NK-92 treated with Interleukin-12 subunit alpha and Interleukin-12 subunit beta, amount 100 ng/mL, for 24 hours (cell line): ENCODE measurements around the gene RTCA.
"Not testable (repeated sequence)": the region's sequence is repeated elsewhere in the genome, so short reads cannot be mapped to it uniquely, and the experiment has no call there.

ENCODE experiments used
- DNase-seq: peaks from one replicate; lab custom pipeline; 2025; lab: John Stamatoyannopoulos, UW

Gene RTCA

DNA sequence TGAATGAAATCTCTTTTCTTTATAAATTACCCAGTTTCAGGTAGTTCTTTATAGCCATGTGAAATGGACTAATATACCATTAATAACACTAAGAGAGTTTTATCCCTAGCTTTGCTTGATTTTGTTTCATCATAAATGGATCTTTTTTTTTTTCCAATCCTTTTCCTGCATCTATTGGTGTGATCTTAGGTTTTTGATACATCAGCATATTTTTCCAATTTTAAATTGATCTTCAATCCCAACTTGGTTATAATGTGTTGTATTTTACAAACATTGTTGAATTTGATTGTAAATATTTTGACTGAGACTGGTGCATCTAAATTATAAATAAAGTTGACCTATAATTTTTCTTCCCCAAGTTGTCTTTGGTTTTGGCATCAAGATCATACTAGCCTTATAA lies 4.3 kb upstream of the RTCA start:
- DNase-seq: no peak

DNA sequence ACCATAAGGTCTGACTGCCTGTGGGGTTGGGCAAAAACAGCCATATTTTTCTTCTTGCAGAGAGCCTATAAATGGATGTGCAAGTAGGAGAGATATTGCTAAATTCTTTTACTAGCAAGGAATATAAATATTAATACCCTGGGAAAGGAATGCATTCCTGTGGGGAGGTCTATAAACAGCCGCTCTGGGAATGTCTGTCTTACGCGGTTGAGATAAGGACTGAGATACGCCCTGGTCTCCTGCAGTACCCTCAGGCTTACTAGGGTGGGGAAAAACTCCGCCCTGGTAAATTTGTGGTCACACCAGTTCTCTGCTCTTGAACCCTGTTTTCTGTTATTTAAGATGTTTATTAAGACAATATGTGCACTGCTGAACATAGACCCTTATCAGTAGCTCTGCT lies 1.9 kb upstream of the RTCA start:
- DNase-seq: not testable (repeated sequence)

GRCh38 chr1:100265562-100265930 lies 470 bp upstream of the RTCA start:
- no peak for DNase-seq

DNA sequence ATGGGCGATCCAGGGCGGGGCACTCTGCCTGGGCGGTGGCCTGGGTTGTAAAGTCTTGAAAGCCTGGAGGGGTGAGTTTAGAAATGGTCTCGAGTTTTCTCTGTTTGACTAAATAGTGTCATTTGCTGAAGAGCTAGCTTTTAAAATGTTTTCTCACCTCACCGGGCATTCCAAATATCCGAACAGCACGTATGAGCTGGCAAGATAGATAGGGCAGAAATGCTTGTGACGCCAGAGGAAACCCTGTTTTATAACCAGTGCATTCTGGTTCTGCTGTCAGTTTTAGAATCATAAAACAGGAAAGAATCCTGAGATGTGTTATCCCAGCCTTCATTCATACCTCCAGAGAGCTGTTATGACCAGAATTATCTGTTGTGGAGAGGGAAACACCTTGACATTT lies 725 bp downstream of the RTCA start:
- DNase-seq: no peak

DNA sequence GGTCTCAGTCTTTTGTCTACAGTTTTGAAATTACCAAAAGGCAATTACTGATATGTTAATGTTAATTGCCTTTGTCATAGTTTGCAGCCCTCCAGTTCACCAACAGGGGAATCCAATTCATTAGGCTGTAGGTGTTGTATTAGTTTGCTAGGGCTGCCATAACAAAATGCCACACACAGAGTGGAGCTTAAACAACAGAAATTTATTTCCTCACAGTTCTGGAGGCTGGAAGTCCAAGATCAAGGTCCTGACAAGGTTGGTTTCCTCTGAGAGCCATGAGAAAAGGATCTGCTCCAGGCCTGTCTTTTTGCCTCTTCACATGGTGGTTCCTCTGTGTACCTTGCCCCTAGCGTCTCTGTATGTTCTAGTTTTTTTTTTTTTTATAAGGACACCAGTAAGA lies 1.3 kb downstream of the RTCA start:
- no peak for DNase-seq

GRCh38 chr1:100268202-100268601 lies 2.2 kb downstream of the RTCA start:
- no peak for DNase-seq

DNA sequence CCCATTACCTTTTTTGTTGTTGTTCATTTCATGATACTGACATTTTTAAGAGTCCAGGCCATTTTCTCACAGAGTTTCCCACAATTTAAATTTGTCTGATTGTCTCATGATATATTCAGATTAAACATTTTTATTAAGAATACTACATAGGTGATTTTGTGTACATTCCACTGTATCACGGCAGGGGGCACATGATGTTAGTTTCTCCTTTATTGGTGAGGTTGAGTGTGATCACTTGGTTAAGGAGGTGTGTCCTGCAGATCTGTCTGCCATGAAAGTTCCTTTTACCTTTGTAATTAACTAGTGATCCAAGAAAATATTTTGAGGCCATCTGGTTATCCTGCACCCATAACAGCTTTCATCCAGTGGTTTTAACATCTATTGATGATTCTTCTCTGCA lies 11.8 kb downstream of the RTCA start:
- DNase-seq: no peak

DNA sequence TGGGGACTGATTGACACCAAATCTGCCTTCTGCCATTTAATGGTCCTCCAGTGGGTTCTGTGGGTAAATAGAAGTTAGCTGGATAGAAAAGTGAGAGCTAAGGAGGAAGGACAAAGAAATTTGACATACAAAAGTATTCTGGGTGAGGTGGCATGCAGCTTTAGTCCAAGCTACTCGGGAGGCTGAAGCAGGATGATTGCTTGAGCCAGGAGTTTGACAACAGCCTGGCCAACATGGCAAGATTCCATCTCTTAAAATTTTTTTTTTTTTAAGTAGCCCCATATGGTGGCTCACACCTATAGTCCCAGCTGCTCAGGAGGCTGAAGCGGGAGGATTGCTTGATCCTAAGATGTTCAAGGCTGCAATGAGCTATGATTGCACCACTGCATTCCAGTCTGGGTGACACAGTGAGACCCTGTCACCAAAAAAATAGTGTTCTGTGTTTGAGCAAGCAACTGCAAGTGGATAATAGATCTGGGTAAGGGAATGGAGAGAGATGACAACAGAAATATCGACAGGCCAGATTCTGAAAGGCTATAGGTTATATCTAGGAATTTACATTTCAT lies 13.4 kb downstream of the RTCA start:
- no peak for DNase-seq

DNA sequence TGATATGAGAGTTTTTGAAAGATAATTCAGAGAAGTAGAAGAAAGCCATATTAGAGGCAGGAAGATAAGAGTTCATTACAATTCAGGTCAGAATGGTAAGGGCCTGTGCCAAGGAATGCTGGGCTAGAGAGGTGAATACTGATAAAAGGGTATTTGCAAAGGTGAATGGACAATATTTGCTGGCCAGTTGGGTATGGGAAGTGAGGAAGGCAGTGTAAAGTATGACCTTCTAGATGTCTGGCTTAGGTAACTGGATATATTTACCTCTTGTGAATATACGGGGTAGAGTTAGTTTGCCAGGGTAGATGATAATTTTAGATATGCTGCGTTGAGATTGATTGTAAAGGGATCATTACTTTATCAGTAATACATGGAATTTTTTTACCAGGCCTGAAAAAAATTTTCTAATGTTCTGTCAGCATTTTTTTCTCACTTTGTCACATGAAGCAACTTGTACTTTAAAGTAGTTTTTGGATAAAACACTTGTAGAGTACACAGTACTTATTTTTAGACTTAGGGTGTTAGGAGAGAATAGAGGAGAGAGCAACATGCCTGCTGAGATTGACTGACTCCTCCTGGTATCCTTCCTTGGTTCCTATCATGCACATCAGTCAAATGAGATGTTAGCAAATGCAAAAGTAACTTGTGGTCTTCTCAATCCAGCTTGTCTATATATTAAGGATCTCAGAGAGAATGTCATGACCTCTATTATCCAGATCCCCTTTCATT lies 14.1 kb downstream of the RTCA start:
- DNase-seq: no peak

DNA sequence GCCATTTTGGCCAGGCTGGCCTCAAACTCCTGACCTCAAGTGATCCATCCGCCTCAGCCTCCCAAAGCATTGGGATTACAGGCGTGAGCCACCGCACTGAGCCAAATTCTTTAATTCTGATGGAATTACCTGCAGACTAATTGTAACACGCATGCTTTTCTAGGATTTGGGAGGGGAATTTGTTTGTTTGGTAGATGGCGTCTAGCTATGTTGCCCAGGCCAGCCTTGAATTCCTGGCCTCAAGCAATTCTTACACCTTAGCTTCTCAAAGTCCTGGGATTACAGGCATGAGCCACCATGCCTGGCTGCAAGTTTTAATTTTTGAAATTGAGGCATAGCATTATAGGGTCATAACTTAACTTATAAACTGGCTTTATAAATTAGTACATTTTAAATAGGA lies 18.6 kb downstream of the RTCA start:
- DNase-seq: no peak

- no peak for DNase-seq
Observed at GRCh38 chr1:100287162-100287561, 21.1 kb downstream of the RTCA start.

DNA sequence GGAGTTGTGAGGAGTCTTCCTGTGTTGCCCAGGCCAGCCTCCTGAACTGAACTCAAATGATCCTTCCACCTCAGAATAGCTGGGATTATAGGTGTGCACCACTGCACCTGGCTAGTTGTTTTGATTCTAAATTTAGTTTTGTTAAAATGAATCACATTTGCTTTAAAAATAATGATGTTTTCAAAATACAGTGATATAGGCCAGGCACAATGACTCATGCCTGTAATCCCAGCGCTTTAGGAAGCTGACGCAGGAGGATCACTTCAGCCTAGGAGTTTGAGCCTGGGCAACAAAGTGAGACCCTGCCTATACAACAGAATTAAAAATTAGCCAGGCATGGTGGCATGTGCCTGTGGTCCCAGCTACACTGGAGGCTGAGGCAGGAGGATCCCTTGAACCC lies 24.3 kb downstream of the RTCA start:
- DNase-seq: no peak

GRCh38 chr1:100292711-100293110 lies 26.7 kb downstream of the RTCA start:
- no peak for DNase-seq

- DNase-seq: no peak
Observed at GRCh38 chr1:100296140-100296539, 30.1 kb downstream of the RTCA start.

- not testable (repeated sequence) for DNase-seq
Observed at GRCh38 chr1:100296997-100297396, 31.0 kb downstream of the RTCA start.

- DNase-seq: no peak
Observed at GRCh38 chr1:100298512-100298911, 32.5 kb downstream of the RTCA start.

DNA sequence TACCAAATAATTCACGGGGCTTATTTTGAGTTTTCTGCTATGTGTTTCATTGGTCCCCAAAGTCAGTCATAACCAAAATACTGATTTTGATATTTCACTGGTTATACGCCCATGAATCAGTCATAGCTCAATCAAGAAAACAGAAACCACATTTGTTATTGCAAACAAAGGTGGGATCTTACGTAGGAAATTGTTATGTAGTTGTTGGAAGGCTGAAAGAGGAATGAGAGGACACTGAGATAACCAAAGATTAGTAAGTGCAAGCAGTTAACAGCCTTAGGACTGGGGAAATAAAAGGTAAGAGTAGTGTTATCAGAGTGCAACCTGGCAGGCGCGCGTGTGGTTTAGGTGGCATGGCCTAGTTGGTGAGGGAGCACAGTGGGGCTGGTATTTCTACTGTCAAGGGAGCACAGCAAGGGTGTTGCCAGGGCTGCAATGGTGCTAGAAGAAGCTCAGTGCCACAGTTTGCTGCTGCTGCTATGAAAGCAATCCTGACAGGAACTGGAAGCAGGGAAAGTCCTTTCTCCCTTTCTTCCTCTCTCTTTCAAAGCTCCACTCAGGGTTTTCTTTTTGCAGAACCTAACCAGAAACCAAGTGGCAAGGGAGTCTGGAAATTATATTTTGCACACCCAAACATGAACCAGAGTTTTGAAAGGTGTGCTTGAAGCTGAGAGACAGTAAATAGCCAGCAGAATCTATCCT lies 33.7 kb downstream of the RTCA start:
- no peak for DNase-seq

DNA sequence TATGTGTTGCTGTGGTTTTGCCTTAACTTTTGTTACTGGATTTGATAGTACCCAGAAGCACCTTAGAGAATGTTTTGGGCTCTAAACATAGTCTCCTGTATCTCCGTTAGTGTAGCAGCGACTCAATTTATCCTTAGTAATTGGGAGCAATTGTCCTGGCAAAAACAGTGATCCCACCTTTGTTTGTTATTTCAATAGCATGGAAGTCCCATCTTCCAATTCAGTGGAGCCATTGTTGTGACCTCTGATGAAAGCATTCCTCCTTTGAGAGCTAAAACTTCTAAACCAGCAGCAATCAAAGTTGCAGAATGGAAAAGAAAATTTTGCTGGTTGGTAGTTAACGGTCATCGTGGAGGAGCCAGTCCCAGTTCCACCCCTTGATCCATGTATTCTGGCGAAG lies 34.7 kb downstream of the RTCA start:
- DNase-seq: no peak

GRCh38 chr1:100302739-100303138 lies 36.7 kb downstream of the RTCA start:
- no peak for DNase-seq

DNA sequence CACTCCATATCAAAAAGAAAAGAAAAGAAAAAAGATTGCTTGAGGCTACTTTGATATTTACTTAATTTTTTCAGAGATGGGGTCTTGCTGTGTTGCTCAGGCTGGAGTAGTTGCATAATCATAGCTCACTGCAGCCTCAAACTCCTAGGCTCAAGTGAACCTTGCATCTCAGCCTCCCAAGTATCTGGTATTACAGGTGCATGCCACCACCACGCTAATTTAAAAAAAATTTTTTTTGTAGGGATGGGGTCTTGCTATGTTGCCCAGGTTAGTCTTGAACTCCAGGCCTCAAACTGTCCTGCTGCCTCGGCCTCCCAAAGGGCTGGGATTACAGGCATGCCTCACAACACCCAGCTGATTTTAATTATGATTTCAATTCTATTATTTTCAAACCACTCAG lies 38.2 kb downstream of the RTCA start:
- DNase-seq: no peak

DNA sequence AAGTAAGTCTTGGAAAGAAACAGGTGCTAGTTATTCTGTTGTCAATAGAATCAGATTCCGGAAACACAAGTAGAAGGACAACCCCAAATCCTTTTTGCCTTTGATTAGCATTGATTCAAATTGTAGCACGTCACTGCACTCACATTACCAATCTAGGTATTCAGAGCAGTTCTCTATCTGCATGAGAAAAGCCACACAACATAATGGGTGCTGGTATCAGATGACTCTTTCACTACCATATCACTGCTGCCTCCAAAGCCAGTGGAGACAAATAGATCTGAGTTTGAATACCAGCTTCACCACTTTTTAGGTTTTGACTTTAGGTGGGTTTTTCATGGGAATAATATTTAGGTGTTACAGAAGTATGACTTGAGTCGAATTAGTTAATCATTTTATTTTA lies 38.9 kb downstream of the RTCA start:
- DNase-seq: no peak

DNA sequence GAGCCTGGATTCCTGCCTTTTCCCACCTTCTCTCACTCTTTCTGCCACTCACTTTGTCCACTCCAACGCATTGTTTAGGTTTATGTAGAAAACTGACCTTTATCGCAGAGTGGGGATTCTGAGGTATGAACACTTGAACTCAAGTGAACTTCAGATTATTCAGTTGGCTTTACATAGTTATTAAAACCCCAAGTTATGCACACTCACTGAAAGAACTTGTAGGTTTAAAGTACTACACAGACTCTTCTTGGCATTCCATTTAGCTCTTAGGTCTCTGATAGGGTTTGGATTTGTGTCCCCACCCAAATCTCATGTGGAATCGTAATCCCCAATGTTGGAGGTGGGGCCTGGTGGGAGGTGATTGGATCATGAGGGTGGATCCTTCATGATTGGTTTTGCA lies 39.9 kb downstream of the RTCA start:
- no peak for DNase-seq

DNA sequence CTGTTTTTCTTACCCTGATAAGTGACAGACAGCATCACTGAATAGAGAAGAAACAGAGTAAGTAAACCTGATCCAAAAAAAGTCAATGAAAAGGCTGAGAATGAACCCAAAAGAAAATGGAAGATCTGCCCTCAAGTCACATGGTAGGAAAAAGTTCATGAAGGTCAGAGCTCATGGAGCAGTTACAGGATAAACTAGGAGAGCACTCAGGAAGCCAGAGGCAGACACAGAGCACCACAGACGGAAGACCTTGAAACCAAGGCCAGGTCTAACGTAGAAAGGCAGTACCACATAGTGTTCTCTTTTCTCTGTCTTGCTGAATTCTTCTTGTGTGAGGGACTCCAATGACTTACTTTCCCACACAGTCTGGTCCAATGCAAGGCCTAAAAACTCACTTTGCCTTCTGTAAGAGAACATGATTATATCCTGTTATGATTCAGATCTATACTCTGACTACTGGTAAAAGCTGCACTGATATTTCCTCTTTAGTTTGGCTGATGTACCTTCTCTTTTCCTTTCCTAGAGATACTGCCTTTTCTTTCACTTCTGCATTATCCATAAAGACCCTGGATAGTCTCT lies 40.8 kb downstream of the RTCA start:
- DNase-seq: no peak
